Fibroblast of upper back skin (primary cell): ENCODE results near the gene ANAPC16.
A peak's percentile ranks its signal among the peaks of the same experiment; 100 is the strongest.
"Not testable (repeated sequence)": the region's sequence is repeated elsewhere in the genome, so short reads cannot be mapped to it uniquely, and the experiment has no call there.

Experiments
- DNase-seq: peaks from one replicate; pipeline ENCODE4 v3.0.0-alpha.2; 2013

Gene ANAPC16

DNA sequence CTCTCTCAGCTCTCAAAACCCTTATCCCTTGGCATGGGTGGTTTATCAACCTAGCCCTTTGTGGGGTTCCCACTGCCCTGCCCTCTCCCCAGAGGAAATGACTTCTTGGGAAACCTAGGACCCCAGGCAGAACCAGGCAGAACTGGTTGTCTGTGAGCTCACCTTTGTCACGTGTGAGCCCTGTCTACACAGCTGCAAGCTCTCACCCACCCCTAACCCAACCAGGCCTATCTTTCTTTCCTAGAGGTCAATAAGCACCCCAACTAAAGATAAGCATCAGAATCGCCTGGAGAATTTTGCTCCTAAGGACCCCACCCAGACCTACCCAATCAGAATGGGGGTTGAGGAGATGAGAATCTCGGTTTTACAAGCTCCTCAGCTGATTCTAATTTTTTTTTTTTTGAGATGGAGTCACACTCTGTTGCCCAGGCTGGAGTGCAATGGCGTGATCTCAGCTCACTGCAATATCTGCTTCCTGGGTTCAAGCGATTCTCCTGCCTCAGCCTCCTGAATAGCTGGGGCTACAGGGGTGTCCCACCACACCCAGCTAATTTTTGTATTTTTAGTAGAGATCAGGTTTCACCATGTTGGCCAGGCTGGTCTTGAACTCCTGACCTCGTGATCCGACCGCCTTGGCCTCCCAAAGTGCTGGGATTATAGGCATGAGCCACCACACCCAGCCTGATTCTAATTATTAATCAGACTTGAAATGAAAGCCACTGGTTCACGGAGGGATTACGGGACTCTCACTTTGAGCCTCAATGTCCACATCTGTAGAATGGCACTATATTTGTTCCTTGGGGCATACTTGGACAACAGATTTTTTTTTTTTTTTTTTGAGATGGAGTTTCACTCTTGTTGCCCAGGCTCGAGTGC, 50.4 kb downstream of the ANAPC16 start:
- DNase-seq, result no peak

- no peak for DNase-seq
These were observed 51.6 kb downstream of the ANAPC16 start for GRCh38 chr10:72267381-72267780.

GRCh38 chr10:72267819-72268399, 52.1 kb downstream of the ANAPC16 start:
- DNase-seq, result no peak

- DNase-seq, result not testable (repeated sequence)
These were observed 52.8 kb downstream of the ANAPC16 start for GRCh38 chr10:72268475-72269200.

- DNase-seq, result no peak
These were observed 54.9 kb downstream of the ANAPC16 start for GRCh38 chr10:72270607-72271281.

GRCh38 chr10:72272689-72273409, 57.0 kb downstream of the ANAPC16 start:
- DNase-seq, result peak; percentile 99

- DNase-seq, result peak; percentile 100
These were observed 57.8 kb downstream of the ANAPC16 start, which contains the start of gene DDIT4 for GRCh38 chr10:72273410-72274212. Gene DDIT4, plus strand, starts transcription at chr10:72273924. Its CDS starts 293 bp downstream, at chr10:72274217.

DNA sequence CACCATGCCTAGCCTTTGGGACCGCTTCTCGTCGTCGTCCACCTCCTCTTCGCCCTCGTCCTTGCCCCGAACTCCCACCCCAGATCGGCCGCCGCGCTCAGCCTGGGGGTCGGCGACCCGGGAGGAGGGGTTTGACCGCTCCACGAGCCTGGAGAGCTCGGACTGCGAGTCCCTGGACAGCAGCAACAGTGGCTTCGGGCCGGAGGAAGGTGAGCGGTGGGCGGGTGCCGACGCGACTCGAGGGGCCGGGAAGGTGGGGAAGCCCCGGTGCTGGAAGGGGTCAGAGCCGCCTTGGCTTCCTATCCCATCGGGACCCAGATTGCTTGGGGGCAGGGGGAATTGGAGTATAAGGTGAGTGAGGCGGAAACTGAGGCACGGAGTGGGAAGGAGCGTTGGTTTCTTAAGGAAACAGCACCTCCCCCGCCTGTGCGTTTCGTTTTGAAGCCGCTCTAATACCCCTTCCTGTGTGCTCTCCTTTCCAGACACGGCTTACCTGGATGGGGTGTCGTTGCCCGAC, 58.5 kb downstream of the ANAPC16 start:
- no peak for DNase-seq

- peak; percentile 64 for DNase-seq
These were observed 59.0 kb downstream of the ANAPC16 start for GRCh38 chr10:72274730-72275350.

GRCh38 chr10:72275351-72276012, 59.7 kb downstream of the ANAPC16 start:
- DNase-seq, result peak; percentile 22

DNA sequence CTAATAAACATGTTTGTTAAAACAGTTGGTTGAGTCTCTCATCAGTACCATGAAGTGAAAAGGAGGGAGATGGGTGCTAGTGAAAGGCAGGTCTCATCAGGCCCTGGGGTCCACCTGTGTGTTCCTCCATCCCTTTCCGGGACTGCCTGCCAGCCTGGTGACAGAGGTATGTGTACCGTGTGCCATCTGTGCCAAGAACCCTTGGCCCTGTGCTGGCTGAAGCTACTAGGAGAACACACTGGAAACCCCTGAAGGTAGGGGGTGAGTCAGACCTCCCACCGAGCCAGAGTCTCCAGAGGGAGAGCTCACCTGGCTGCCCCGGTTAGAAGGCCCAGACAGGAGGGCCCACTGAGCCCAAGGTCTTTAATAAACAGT, 60.2 kb downstream of the ANAPC16 start:
- peak; percentile 34 for DNase-seq

GRCh38 chr10:72276421-72277339, 60.9 kb downstream of the ANAPC16 start:
- peak; percentile 90 for DNase-seq

DNA sequence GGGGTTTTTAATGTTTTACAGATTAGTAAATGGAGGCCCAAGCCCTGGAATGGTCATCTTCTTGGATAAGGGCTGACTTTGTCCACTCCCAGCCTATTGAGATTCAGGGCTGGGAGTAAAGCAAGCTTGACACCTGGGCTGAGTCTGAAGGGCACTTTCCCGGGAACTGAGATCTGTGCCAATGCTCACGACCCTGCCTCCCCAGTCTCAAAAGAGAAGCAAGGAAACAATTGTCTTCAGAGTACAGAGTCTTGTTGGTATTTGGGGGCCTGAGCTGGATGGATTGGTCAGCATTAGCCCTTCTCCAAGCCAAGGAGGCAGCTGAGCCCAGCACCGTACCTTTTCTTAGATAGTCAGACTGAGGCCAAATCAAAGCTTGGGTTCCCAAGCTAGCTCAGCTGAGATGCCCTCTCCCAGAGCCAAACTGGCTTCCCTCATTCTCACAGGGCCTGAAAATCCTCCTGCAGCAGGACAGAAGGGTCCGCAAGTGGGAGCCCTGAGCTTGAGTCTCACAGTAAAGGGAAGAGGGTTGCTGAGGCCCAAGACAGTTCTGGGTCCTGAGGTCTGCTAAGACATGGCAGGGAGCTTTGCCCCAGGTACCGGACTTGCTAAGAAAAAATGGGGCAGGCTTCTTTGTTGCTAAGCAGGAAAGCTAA, 61.7 kb downstream of the ANAPC16 start:
- DNase-seq, result peak; percentile 76

DNA sequence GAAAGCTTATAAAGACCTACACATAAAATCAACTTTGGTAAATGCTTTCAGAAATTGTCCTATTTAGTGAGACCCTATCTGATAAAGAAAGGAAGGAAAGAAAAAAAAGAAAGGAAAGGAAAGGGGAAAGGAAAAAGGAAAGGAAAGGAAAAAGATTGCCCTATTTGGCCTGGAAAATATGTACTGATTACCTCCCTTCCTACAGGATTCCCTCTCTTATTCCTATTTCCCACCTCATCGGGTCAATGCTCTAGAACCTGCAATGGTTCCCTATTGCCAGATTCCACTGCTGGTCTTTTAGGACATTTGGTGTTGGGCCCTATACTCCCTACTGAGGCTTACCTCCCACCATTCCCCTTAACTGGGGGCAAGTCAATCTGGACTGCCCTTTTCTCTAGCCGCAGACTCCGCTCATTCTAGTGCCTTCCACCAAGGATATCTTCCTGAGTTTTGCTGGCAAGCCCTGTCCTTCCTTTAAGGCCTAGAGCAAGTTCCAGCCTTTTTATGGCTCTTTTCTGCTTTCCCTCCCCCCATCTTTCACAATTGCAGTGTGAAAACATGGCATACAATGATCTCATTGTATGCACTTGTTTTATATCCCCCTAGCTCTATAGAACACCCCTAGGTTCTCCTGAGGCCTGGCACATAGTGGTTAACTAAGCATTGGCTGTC, 62.3 kb downstream of the ANAPC16 start:
- DNase-seq, result peak; percentile 28

DNA sequence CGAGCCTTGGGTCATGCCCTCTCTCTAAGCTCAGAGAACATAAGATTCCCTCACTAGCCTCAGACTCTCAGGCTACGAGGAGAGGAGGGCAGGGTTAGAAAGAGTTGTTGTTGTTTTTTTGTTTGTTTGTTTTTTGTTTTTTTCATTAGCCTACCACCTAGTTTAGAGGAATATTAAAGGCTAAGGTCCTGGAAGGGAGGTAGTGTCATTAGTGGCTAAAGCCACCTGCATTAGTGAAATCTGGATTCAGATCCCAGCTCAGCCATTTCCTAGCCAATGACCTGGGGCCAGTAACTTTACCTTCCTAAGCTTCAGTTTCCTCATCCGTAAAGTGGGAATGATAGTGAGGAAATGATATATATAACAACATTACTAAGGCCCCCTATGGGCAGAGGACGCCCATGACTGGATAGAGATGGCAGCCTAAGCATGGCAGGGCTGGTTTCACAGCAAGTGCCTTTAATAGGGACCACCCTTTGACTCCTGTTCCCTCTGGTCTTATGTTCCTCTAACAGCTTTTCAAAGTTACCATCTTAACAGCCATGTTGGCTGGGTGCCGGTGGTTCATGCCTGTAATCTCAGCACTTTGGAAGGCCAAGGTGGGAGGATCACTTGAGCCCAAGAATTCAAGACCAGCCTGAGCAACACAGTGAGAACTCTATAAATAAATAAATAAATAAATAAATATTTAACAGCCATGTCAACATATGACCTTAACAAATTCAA, 63.0 kb downstream of the ANAPC16 start:
- DNase-seq, result no peak

- DNase-seq, result not testable (repeated sequence)
These were observed 63.8 kb downstream of the ANAPC16 start for GRCh38 chr10:72279587-72279986.

DNA sequence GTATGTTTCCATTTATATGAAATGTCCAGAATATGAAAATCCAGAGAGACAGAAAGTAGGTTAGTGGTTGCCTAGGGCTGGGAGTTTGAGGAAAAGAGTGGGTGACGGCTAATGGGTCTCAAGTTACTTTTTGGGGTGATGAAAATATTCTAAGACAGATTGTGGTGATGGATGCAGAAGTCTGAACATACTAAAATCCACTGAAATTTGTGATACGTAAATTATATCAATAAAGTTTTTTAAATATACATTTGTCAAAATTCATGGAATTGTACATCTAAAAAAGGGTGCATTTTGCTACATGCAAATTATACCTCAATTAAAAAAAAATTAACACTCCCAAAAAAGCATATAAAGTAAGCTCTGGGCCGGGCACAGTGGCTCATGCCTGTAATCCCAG, 67.3 kb downstream of the ANAPC16 start:
- no peak for DNase-seq
